GM19395 (cell line): ENCODE results near the gene TLR4.
A peak's percentile ranks its signal among the peaks of the same experiment; 100 is the strongest.

Experiments used
- ATAC-seq: cut with Tn5 transposase; IDR thresholded peaks from one replicate; pipeline ENCODE4 v1.9.1; 2021; ENCODE audit warnings: mild to moderate bottlenecking, moderate library complexity; ENCODE audit not compliant: unreplicated experiment

The TLR4 gene

DNA sequence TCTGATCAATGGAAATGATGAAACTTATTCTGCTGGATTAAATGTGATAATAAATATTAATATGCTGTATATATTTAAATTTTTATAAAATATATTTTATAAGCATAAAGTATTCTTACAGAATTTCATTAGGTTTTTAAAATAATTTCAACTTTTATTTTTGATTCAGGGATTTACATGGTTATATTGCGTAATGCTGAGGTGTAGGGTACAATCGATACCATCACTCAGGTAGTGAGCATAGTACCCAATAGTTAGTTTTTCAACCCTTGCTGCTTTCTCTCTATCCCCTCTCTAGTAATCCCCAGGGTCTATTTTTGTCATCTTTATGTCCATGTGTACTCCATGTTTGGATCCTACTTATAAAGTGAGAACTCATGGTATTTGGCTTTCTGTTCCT is 5.7 kb downstream of the TLR4 start:
- ATAC-seq, result no peak

DNA sequence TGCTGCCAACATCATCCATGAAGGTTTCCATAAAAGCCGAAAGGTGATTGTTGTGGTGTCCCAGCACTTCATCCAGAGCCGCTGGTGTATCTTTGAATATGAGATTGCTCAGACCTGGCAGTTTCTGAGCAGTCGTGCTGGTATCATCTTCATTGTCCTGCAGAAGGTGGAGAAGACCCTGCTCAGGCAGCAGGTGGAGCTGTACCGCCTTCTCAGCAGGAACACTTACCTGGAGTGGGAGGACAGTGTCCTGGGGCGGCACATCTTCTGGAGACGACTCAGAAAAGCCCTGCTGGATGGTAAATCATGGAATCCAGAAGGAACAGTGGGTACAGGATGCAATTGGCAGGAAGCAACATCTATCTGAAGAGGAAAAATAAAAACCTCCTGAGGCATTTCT is 10.1 kb downstream of the TLR4 start:
- no peak for ATAC-seq

DNA sequence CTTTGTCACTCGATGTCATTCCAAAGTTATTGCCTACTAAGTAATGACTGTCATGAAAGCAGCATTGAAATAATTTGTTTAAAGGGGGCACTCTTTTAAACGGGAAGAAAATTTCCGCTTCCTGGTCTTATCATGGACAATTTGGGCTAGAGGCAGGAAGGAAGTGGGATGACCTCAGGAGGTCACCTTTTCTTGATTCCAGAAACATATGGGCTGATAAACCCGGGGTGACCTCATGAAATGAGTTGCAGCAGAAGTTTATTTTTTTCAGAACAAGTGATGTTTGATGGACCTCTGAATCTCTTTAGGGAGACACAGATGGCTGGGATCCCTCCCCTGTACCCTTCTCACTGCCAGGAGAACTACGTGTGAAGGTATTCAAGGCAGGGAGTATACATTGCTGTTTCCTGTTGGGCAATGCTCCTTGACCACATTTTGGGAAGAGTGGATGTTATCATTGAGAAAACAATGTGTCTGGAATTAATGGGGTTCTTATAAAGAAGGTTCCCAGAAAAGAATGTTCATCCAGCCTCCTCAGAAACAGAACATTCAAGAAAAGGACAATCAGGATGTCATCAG is 11.3 kb downstream of the TLR4 start:
- no peak for ATAC-seq

DNA sequence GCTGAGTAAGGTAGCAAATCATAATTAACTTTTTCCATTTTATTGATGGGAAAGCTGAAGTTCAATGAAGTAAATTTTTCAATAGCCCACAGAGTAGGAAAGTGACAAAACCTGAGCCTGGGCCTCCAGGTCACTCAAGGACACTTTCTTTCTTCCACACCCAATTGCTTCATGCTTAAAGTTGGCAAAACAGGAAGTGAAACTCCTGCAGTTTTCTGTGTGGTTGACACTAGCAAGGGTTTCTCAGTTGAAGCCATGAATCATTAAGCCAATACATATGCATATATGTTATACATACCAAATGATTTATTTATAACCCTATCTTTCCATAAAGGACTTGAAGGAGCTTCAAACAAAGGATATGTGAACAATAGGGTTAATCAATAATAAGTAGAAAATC is 13.9 kb downstream of the TLR4 start:
- ATAC-seq, result peak; percentile 100

DNA sequence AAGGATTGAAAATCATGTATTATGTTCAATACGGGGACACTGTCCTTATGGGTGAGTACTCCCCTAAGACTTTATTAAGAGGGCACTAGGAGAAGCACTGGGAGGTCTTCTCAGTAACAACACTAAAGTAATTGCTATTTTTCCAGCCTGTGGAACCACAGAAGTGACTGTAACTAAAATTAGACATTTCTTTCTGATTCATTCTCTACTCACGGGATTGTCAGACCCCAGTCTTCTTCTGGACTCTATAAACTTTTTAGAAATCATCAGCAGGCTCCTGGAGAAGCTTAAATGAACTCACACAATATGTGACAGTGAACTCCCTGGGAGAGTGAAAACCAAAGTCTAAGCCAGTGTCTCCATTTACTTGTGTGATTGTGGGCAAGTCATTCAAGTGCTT is 14.5 kb downstream of the TLR4 start:
- peak; percentile 18 for ATAC-seq

DNA sequence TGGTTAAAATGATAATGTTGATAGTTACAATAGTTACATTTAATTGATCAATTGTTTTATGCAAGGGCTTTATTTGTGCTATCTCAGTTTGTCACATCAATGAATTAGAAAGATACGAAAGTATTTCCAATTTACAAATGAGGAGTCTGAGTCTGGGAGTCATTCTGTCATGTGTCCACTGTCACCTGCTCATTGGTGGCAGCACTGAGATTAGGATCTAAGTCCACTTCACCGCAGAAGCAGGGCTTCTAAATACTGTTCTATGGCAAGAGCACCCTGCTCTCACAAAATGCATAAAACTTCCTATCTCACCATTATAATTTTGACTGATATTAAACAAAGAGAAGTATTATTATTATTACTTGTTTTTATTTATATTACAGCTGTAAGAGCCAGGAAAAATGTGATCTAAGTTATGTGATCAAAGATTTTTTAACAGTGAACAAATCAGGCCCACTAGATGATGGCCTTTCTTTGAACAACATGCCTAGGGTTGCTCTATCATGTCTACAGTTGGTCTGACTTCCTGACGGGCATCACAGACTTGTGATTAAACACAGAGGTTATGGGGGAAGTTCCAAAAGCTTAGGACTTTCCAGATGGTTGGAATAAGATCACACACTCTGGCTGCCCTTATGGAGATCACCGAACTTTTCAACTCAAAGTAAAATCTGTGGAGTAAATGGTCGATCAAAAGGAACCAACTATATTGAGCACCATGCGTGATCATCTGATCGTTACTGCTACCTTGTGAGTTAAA is 15.1 kb downstream of the TLR4 start:
- ATAC-seq, result no peak

DNA sequence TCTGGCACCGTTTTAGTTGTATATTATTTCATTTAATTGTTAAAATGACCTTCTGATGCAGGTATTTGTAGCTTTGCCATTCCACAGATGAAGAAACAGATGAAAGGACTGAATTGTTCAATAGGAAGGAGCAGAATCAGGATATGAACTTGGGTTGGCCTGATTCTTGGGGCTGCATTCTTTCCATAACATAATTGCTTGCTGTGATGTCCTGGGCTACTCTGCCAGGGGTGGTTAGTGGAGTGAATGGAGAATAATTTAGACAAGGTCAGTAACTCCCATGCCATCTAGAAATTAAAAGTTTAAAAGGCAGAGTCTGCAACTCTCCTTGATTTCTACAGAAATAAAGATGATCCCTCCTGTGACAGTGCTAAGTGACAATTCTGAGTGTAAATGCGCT is 15.9 kb downstream of the TLR4 start:
- no peak for ATAC-seq

DNA sequence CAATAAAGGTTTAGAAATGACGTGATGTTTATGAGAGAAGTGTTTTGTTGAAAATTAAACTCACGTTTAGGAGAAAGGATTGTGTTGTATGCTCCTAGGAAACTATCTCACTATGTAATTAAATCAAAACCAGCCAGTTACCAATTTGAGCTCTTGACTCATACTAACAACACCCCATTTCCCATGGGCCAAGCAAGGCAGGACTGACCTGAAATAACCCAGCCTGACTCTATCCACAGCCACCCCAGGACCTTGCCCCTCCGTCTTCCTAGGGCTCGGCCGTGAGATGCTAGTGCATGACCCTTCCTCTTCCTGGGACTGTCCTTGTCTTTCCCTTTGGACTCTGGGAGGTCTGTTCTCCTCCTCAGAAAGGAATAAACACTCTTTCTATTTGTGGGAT is 16.4 kb downstream of the TLR4 start:
- ATAC-seq, result no peak

DNA sequence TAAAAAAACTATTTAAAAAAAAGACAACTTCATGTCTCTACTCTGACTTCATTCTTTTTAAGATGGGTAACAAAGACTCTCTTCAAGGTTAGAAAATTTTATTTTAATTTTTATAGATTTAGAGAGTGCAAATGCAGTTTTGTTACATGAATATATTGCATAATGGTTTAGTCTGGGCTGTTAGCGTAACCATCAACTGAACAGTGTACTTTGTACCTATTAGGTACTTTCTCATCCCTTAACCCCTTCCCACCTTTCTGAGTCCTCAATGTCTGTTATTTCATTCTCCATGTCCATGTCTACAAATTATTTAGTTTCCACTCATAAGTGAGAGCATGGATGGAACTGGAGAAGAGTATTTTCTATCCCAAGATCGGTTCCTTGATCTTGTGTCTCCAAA is 16.8 kb downstream of the TLR4 start:
- ATAC-seq, result no peak

DNA sequence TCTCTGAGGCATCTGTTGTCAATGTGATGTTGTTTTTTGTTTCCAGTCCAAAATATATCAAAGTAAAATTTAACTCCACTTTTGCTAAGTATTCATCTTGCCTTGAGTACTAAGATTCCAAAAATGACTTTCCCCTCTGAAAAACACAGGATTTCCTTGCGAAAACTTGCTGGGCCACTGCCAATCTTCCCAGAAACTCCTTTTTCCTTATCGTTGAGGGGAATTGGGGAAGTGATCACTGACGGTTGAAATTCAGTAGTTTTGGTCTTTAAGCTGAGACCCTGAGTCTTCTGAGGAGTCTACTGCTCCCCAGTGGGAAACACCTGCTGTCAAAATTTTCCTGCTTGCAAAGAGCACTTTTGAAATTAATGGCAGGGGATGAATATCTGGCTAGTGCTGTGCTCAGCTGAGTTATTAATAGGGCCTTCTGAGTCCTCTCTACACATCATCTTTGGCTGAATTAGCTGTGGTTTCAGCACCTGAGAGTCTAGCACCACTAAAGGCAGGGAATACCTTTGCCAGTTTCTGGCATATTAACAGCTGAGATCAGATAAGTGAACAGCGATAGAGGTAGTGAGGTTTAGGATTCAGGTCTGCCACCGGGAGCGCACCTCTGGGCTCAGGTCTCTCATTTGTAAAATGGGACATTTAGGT is 18.0 kb downstream of the TLR4 start:
- ATAC-seq, result no peak

DNA sequence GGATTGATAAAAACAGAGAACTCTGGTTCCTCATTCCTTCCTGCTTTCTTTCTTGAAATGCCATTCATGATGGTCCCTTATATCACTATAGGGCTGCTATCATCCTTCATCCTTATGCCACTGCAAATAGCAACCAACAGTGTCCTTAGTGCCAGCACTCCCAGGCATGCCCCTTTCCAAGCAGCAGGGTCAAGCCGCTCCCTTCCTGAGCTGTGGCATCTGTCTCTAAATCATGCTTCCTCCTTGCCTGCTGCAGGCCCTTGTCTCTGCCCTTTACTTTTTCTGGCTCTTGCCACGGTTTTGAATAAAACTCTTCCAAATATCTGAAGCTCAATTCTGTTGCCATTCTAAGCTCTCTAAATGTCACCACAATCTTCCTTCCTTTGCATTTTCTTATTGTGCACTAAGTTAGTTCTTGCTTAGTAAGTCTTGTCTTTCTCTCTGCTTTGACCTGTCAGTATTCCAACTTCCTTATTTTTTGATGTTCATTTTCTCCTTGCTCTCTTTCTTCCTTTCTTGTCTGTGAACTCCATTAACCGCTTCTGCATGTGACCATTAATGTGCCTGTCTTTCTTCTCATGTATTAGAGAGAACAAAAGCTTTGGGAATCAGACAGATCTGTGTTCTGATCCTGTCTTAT is 19.9 kb downstream of the TLR4 start:
- no peak for ATAC-seq

DNA sequence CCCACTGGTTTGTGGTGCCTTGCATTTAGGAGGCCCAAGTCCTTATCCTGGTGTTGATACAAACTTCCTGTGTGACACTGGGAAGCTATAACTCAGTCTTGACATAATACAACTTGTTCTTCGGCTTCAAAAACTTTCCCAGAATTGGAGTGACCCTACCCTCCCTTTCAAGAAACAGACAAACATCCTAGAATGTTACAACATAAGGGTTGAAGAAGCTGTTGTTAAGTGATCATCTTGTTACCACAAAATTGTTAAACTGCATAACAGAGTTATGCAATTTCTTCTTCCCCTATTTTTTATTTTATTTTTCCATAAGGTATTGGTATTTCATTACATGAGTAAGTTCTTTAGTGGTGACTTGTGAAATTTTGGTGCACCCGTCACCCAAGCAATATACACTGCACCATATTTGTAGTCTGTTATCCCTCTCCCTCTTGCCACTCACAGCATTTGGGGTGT is 21.3 kb downstream of the TLR4 start:
- no peak for ATAC-seq

DNA sequence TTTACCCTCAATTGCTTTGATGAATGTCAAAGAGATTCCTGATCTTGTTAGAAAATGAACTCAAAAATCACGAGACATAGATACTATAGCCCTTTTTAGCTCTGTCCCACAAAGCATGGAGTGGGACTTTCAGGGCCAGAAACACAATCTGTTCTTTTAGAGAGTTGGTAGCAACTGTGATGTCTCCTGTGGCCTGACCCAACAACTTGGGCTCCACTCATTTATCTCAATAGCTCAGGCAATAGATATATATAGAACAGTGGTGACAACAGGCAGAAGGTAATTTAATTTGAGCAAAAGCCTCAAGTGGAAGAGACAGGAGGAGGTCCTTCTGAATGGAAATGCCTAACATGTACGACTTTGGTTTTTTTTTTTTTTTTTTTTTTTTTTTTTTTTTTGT is 25.2 kb downstream of the TLR4 start:
- ATAC-seq, result no peak

DNA sequence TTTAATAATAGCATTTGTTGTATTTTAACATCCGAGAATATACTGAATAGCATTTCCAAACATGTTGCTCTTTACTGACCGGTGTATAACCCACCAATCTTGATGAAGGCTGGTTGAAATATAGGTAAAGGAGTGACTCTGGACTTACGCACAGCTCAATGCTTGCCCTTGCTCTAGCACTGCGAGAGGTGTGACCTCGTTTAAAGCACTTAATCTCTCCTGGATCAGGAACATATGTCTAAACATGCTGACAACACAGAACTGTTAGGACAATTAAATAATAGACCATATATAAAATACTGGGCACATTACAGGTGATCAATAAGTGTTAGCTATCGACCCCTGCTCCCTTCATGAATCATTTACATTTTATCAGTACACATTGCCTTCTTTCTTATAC is 28.3 kb downstream of the TLR4 start:
- ATAC-seq, result no peak

DNA sequence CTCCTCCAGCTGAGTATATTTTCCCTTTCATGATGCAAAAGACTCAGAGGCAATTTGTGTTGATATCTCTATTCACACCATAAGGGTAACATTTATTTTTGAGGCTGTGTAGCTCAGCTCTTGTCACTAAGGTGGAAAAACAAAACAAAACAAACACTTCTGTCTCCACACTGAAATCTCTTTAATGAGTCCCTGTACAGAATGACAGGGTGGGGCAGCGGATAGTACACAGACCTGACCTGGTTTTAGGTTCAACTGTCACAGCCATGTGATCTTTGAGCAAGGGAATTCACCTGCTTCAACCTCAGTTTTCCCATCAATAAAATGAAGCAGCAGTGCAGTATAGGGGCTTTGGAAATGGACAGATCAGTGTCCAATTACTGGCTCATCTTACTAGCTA is 29.3 kb downstream of the TLR4 start:
- no peak for ATAC-seq

DNA sequence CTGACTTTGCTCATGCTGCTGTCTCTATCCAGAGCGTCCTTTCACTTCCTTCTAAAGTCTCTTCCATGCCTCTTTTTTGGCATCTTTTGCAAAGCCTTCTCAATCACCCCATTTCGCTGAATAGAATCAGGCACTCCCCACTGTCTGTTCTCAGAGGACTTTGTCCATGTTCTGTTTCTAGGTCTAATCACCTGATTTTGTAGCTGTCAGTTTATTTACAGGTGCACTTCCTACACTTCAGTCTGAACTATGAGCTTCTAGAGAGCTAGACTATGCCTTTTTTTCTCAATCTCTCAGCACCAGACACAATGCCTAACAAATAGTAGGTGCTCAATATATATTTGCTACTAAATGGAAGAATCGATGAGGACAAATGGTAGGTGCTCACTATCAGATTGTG is 29.9 kb downstream of the TLR4 start:
- no peak for ATAC-seq

DNA sequence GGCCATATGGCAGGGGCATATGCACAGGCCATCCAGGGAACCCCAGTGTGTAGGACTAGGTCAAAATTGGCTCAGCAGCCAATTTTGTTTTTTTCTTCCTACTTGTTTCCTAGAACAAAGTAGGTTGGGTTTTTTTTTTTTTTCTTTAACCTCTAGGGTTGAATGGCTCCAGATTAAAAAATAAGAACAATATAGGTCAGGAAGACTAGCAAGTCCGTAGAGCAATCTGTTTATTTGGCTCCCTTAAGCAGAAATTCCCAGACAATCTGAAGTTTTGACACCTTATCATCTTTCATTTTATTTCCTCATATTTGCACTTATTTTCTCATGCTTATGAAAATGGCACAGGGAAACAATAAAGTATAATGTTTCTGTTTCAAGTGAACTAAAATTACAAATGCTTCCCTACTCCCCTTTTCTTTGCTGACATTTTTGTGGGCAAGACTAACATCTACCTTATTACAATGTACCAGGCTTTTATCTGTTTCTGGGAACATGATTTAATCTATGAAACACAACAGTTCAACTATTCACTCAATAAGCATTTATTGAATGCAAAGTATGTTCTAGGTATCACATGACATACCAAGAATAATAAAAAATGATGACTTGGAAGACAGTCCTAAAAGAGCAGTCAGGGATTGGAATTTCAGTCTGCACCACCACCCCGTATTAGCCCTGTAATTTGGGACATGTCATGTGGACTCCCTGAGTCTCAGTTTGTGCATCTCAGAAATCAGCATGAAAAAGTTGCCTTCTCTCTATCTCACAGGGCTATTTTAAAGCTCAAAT is 30.5 kb downstream of the TLR4 start:
- ATAC-seq, result no peak

DNA sequence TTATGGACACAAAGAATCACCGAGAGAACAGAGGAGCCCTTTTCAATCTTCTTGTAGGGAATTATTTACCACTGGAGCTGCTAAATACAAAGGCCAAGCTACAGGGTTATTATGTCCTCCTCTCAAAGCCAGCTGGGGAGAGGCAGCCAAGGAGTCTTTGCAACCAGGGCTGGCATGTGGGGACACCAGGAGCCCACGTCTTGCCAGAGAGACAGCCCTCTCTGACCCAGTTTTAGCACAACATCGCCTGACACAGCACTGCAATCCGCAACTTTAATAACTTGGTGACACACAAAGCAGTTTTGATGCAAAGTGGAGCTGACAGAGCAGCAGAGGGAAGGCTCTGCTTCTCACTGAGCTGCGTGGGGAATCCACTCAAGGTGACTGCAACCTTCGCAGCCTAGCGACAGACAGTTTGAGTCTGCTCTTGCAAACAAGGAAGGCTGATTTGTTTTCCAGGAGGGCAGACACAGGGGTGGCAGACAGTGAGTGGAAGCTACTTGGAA is 33.6 kb downstream of the TLR4 start:
- no peak for ATAC-seq

DNA sequence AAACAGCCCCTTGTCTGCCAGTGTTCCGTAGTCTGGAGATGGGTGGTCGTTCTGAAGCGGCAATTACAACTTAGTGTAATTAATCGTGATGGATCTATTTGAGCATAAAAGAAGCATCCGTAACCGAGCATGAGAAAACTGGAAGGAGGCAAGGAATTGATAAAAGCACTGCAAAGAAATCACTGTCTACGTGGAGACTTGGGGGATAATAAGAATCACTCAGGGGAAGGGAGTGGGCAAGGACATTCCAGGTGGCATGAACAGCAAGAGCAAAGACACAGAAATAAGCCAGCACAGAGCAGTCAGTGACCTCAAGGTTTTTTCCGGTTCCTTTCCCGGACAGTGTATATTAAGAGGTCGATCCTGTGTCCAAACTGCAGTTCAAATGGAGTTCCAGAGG is 35.0 kb downstream of the TLR4 start:
- ATAC-seq, result no peak

DNA sequence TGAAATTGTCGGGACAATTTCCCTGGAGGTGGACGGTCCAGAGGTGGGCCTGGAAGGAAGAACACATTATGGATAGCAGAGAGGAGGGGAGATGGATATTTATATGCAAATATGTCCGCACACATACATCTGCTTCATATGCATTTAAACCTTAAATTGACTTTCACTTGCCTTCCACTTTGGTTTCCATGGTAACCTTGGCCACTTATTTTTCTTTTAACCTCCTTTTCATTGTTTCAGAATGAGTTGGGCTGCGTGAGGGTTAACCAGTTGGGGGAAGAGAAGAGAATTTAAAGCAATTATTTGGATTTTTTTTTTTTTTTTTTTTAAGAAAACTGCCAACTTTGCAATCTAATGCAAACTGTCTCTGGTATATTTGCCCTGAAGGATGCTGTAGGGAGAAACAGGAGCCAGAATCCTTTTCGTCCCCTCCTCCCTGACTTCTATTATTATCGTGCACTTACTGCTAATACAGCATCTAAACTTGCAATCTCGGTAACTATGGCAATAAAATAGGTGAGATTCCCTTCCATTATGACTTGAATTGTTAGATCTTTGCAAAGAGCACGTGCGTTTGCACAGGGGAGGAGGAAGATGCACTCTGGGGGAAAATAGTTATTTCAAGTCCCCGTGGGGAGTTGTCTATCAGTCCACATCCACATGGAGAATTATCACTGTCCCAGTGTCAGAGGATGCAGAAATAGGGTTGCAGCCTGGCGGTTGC is 35.6 kb downstream of the TLR4 start:
- no peak for ATAC-seq
